BJ (cell line): ENCODE measurements around the gene CLDN4. TPM values are rescaled to one million over a fixed set of nuclear protein-coding genes. Genes with fewer than 3 reads are reported as not detected.

Experiments
- polyA plus RNA-seq: library from polyadenylated mRNA; depleted of rRNA; stranded (reverse); fragments of >200 nt; gene quantifications from 2 replicates; pipeline ENCODE4 v1.2.3, GENCODE V29; 2011; rRNA removed

Gene CLDN4
- polyA plus RNA-seq, 1 experiment, result 0.18 TPM

Other genes starting within 250 kb of the CLDN4 start
- not detected in 2 replicates for gene MLXIPL, start 206.5 kb upstream of the CLDN4 start, polyA plus RNA-seq
- 2.2 and 3.3 TPM in 2 replicates for gene VPS37D, start 163.2 kb upstream of the CLDN4 start, polyA plus RNA-seq
- 6.4 and 6.9 TPM in 2 replicates for gene DNAJC30, start 147.5 kb upstream of the CLDN4 start, polyA plus RNA-seq
- 66.9 and 69.8 TPM in 2 replicates for gene BUD23, start 147.4 kb upstream of the CLDN4 start, polyA plus RNA-seq
- gene STX1A, start 111.3 kb upstream of the CLDN4 start, polyA plus RNA-seq, result 10.7 and 12.2 TPM in 2 replicates
- gene ABHD11, start 92.2 kb upstream of the CLDN4 start, polyA plus RNA-seq, result 11.6 and 16.9 TPM in 2 replicates
- not detected in 2 replicates for gene CLDN3, start 60.7 kb upstream of the CLDN4 start, polyA plus RNA-seq
- 1.1 and 1.5 TPM in 2 replicates for gene METTL27, start 11.5 kb downstream of the CLDN4 start, polyA plus RNA-seq
- gene TMEM270, start 30.2 kb downstream of the CLDN4 start, polyA plus RNA-seq, result not detected in 2 replicates
- 419 and 619 TPM in 2 replicates for gene ELN, start 197.2 kb downstream of the CLDN4 start, polyA plus RNA-seq